ENCODE data around the gene ZSWIM9.
"Not testable (repeated sequence)": the region's sequence is repeated elsewhere in the genome, so short reads cannot be mapped to it uniquely, and the experiment has no call there.

The ZSWIM9 gene

GRCh38 chr19:48218997-48219396 is 48.5 kb downstream of the ZSWIM9 start:
- no peak for DNase-seq (ENCODE audit: low read depth)

GRCh38 chr19:48220784-48221183 is 50.3 kb downstream of the ZSWIM9 start:
- DNase-seq (ENCODE audit: low read depth) = not testable (repeated sequence)

GRCh38 chr19:48221628-48222027 is 51.1 kb downstream of the ZSWIM9 start:
- DNase-seq (ENCODE audit: low read depth) = no peak

GRCh38 chr19:48230555-48231129 is 60.2 kb downstream of the ZSWIM9 start:
- DNase-seq (ENCODE audit: low read depth) = no peak

GRCh38 chr19:48237057-48237456 is 66.6 kb downstream of the ZSWIM9 start:
- no peak for DNase-seq (ENCODE audit: low read depth)

- no peak for DNase-seq (ENCODE audit: low read depth)
Observed at GRCh38 chr19:48239120-48239519, 68.6 kb downstream of the ZSWIM9 start.

GRCh38 chr19:48239582-48240141 is 69.2 kb downstream of the ZSWIM9 start:
- no peak for DNase-seq (ENCODE audit: low read depth)

- not testable (repeated sequence) for DNase-seq (ENCODE audit: low read depth)
Observed at GRCh38 chr19:48241771-48242170, 71.3 kb downstream of the ZSWIM9 start.

- DNase-seq (ENCODE audit: low read depth) = peak; percentile 16
Observed at GRCh38 chr19:48244281-48244680, 73.8 kb downstream of the ZSWIM9 start.

- no peak for DNase-seq (ENCODE audit: low read depth)
Observed at GRCh38 chr19:48246101-48246500, 75.6 kb downstream of the ZSWIM9 start.

GRCh38 chr19:48247212-48247611 is 76.7 kb downstream of the ZSWIM9 start:
- DNase-seq (ENCODE audit: low read depth) = no peak
